ENCODE results near the gene ATP11A. TPM values are rescaled to one million over a fixed set of nuclear protein-coding genes. Genes with fewer than 3 reads are reported as not detected.

Gene ATP11A
- total and polyA plus RNA-seq, 11 donors = 20.5 to 146 (median 91.2) TPM

GRCh38 chr13:112911285-112911701, 221.5 kb downstream of the ATP11A start:
- Histone ChIP-seq H3K4me1 (no peaks in the 10 kb centered on the region), H3K36me3 (no peaks in the 10 kb centered on the region), H3K9me3 (no peaks in the 10 kb centered on the region), H3K27ac (no peak overlapping the region), H3K27me3 (peaks cover 0 to 28% (median 0%) of the 10 kb centered on the region in 9 donors), H3K4me3 (no peak overlapping the region)
- WGBS, 4 donors = 94 to 98% (median 97%) methylated on average over 22 to 24 of the region's 24 CpGs
- intact Hi-C loops (cut with DNase I) = no loop called here
- DNase-seq (no peak), ATAC-seq (peak in 1 of 4 donors; percentile 37)
- TF ChIP-seq POLR2A (IDR thresholded peaks at IDR 0.05) = no peak
- TF ChIP-seq, protein P1, sequence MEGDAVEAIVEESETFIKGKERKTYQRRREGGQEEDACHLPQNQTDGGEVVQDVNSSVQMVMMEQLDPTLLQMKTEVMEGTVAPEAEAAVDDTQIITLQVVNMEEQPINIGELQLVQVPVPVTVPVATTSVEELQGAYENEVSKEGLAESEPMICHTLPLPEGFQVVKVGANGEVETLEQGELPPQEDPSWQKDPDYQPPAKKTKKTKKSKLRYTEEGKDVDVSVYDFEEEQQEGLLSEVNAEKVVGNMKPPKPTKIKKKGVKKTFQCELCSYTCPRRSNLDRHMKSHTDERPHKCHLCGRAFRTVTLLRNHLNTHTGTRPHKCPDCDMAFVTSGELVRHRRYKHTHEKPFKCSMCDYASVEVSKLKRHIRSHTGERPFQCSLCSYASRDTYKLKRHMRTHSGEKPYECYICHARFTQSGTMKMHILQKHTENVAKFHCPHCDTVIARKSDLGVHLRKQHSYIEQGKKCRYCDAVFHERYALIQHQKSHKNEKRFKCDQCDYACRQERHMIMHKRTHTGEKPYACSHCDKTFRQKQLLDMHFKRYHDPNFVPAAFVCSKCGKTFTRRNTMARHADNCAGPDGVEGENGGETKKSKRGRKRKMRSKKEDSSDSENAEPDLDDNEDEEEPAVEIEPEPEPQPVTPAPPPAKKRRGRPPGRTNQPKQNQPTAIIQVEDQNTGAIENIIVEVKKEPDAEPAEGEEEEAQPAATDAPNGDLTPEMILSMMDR (IDR thresholded peaks at IDR 0.05) = no peak

DNA sequence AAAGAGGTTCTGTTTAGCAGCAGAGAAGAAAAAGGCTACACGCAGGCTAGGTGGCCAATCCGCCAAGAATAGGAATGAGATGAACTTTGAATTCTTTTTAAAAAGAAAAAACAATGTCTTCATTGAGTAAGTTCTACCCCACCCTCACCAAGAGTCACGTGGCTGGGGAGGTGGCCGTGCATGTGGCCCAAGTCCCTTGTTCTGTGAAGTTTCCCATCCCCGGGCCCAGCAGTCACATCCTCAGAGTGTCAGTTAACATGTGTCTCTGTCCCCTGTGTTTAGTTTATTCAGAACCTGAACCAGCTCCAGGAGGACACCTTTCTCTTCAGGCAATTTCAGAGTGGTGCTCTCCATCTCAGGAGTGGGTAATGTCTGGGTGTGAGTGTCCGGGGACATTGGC, 222.0 kb downstream of the ATP11A start:
- ATAC-seq (no peak), DNase-seq (no peak)
- intact Hi-C loops (cut with DNase I) = no loop called here
- no peak overlapping the region for H3K27ac ChIP-seq
- no peaks in the 10 kb centered on the region for H3K9me3 ChIP-seq
- TF ChIP-seq POLR2A (IDR thresholded peaks at IDR 0.05) = no peak
- TF ChIP-seq, protein P1 (IDR thresholded peaks at IDR 0.05) = no peak
- 87 to 97% (median 96%) methylated on average over 6 of the region's 6 CpGs for WGBS, 4 donors
- H3K27me3 ChIP-seq = peaks cover 0 to 28% (median 0%) of the 10 kb centered on the region in 9 donors
- H3K36me3 ChIP-seq = no peaks in the 10 kb centered on the region
- H3K4me3 ChIP-seq = no peak overlapping the region
- no peaks in the 10 kb centered on the region for H3K4me1 ChIP-seq

DNA sequence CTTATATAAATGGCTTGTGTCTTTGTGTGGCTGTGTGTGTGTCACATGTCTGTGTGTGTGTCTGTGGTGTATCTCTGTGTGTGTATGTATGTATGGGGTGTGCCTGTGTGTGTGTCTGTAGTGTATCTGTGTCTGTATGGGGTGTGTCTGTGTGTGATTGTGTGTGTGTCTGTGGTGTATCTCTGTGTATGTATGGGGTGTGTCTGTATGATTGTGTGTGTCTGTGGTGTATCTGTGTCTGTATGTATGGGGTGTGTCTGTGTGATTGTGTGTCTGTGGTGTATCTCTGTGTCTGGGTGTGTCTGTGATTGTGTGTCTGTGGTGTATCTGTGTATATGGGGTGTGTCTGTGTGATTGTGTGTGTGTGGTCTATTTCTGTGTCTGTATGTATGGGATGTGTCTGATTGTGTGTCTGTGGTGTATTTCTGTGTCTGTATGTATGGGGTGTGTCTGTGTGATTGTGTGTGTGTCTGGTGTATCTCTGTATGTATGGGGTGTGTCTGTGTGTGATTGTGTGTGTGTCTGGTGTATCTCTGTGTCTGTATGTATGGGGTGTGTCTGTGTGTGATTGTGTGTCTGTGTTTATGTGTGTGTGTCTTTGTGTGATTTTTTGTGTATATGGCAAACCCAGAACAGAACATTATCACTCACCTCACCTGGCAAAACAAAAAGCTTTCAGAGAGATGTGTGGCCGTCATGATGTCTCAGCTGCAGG, 223.0 kb downstream of the ATP11A start:
- intact Hi-C loops (cut with DNase I) = no loop called here
- 67 to 80% (median 75%) methylated on average over 1 of the region's 1 CpG for WGBS, 4 donors
- peaks cover 0 to 27% (median 0%) of the 10 kb centered on the region in 9 donors for H3K27me3 ChIP-seq

GRCh38 chr13:112916296-112916695, 226.5 kb downstream of the ATP11A start:
- Histone ChIP-seq H3K36me3 (no peaks in the 10 kb centered on the region), H3K4me3 (no peak overlapping the region), H3K27me3 (peaks cover 0 to 10% (median 0%) of the 10 kb centered on the region in 9 donors), H3K9me3 (no peaks in the 10 kb centered on the region), H3K4me1 (no peaks in the 10 kb centered on the region), H3K27ac (no peak overlapping the region)
- no peak for TF ChIP-seq POLR2A (IDR thresholded peaks at IDR 0.05)
- TF ChIP-seq, protein P1 (IDR thresholded peaks at IDR 0.05) = no peak
- DNase-seq = no peak
- ATAC-seq = peak in 1 of 4 donors; percentile 18
- 90 to 97% (median 95%) methylated on average over 14 of the region's 14 CpGs for WGBS, 4 donors
- intact Hi-C loops (cut with DNase I) = no loop called here

More for the DNA sequence above, 223.0 kb downstream of the ATP11A start:
- no peak overlapping the region for H3K27ac ChIP-seq
- DNase-seq (no peak), ATAC-seq (no peak)
- TF ChIP-seq POLR2A (IDR thresholded peaks at IDR 0.05) = no peak
- TF ChIP-seq, protein P1 (IDR thresholded peaks at IDR 0.05) = no peak
- no peaks in the 10 kb centered on the region for H3K4me1 ChIP-seq
- H3K36me3 ChIP-seq = no peaks in the 10 kb centered on the region
- H3K4me3 ChIP-seq = no peak overlapping the region
- H3K9me3 ChIP-seq = no peaks in the 10 kb centered on the region
